K562 (cell line): ENCODE data around the gene CD38. TPM values are rescaled to one million over a fixed set of nuclear protein-coding genes. Genes with fewer than 3 reads are reported as not detected.

Source experiments
- ATAC-seq: fragments of 200-7000 bp; cut with Tn5 transposase; 3 replicates; pipeline ENCODE4 v1.9.1; 2020; ENCODE audit warnings: moderate library complexity
- BruUV-seq: library from RNA; stranded (reverse); fragments of 400-500 nt; replicated peaks from 2 replicates; lab custom pipeline; 2021; lab: Mats Ljungman, UMichigan
- CTCF ChIA-PET: fragments of 300-600 bp; formaldehyde crosslinking; extraction: SDS; loops from one replicate; lab custom pipeline; 2021; ENCODE audit warnings: low intra/inter-chr PET ratio; lab: Yijun Ruan, JAX
- POLR2A ChIA-PET: fragments of 300-600, 350-650 bp; sonication (Branson Sonifier 250); formaldehyde crosslinking; extraction: SDS; loops from one replicate; lab custom pipeline; 2021; ENCODE audit warnings: antibody characterized with exemption, inconsistent platforms; lab: Yijun Ruan, JAX
- DNase-seq, 4 experiments: peaks; one replicate each; pipeline versions ENCODE4 v3.0.0 to v3.0.0-alpha.2; 2011 to 2018; ENCODE audit warnings: low spot score in 3 of 4, mixed read lengths in 3 of 4; ENCODE audit errors: extremely low read depth in 1 of 4
- FAIRE-seq: peaks from 2 replicates; lab custom pipeline; 2011; peaks lifted over from hg19 to GRCh38; lab: Jason Lieb, UNC
- H2AFZ ChIP-seq: 2 replicates; pipeline ENCODE4 v1.6.0; 2011; ENCODE audit warnings: low read depth, low read length, control low read depth, inconsistent platforms
- H3K27ac ChIP-seq: fragments of 200-600 bp; 3 replicates; pipeline ENCODE4 v1.8.0; 2011; ENCODE audit warnings: low read depth, mild to moderate bottlenecking, control low read depth, inconsistent platforms, low read length, moderate library complexity, mixed read lengths; ENCODE audit errors: extremely low read depth
- H3K27me3 ChIP-seq, 2 experiments: fragments of 300-600 bp in 1 of 2; 2 replicates in 1 of 2; 3 replicates in 1 of 2; pipeline versions ENCODE4 v1.6.0 to v1.8.0; 2011; ENCODE audit warnings: inconsistent platforms in 2 of 2, low read length in 2 of 2, mild to moderate bottlenecking in 1 of 2, mixed read lengths in 1 of 2, moderate library complexity in 1 of 2; ENCODE audit not compliant: control insufficient read depth in 2 of 2, insufficient read depth in 2 of 2
- H3K36me3 ChIP-seq: fragments of 300-600 bp; 3 replicates; pipeline ENCODE4 v1.8.0; 2011; ENCODE audit warnings: mild to moderate bottlenecking, low read length, inconsistent platforms; ENCODE audit not compliant: control insufficient read depth, insufficient read depth
- H3K4me1 ChIP-seq, 2 experiments: fragments of 200-600 bp in 1 of 2; replicated peaks in 1 of 2; 2 replicates in 1 of 2; 3 replicates in 1 of 2; pipeline versions ENCODE4 v1.5.1 to v1.8.0; 2011; ENCODE audit warnings: inconsistent platforms in 2 of 2, low read length in 2 of 2, mild to moderate bottlenecking in 1 of 2, mixed read lengths in 1 of 2, moderate library complexity in 1 of 2; ENCODE audit not compliant: control insufficient read depth in 2 of 2, insufficient read depth in 2 of 2
- H3K4me2 ChIP-seq: 2 replicates; pipeline ENCODE4 v1.6.1; 2011; ENCODE audit warnings: low read length, control low read depth, inconsistent platforms, mixed read lengths; ENCODE audit not compliant: insufficient read depth
- H3K4me3 ChIP-seq: fragments of 200-600 bp; sonication (generic), shearing (Covaris generic); 2 replicates; pipeline ENCODE4 v1.5.1; 2016; ENCODE audit warnings: control low read depth, inconsistent platforms
- H3K79me2 ChIP-seq: fragments of 200-600 bp; 3 replicates; pipeline ENCODE4 v1.8.0; 2011; ENCODE audit warnings: low read length, inconsistent platforms; ENCODE audit not compliant: control insufficient read depth, insufficient read depth
- H3K9ac ChIP-seq, 2 experiments: 2 replicates each; pipeline versions ENCODE4 v1.6.0 to v1.6.1; 2011; ENCODE audit warnings: low read depth in 2 of 2, low read length in 2 of 2, control low read depth in 1 of 2, inconsistent platforms in 1 of 2, mild to moderate bottlenecking in 1 of 2, mixed read lengths in 1 of 2; ENCODE audit not compliant: insufficient read depth in 1 of 2
- H3K9me1 ChIP-seq: one replicate; pipeline ENCODE4 v1.6.0; 2011; ENCODE audit warnings: inconsistent platforms, mild to moderate bottlenecking, low read length, moderate library complexity; ENCODE audit not compliant: control insufficient read depth, insufficient read depth
- H3K9me3 ChIP-seq: replicated peaks from 2 replicates; pipeline ENCODE4 v1.5.1; 2011; ENCODE audit warnings: low read depth, low read length, inconsistent platforms; ENCODE audit not compliant: control insufficient read depth, insufficient read depth
- H4K20me1 ChIP-seq: replicated peaks from 2 replicates; pipeline ENCODE4 v1.6.1; 2011; ENCODE audit warnings: low read length, inconsistent platforms, mixed read lengths; ENCODE audit not compliant: control insufficient read depth, insufficient read depth
- JUND ChIP-seq, 2 experiments: IDR thresholded peaks; 2 replicates in 1 of 2; 3 replicates in 1 of 2; pipeline ENCODE4 v1.6.1; 2011; ENCODE audit warnings: borderline replicate concordance in 2 of 2, low read depth in 2 of 2, low read length in 2 of 2, improper control_type of control experiment in 1 of 2, missing biosample characterization in 1 of 2, missing genetic modification characterization in 1 of 2, missing genetic modification reagents in 1 of 2
- MCM3 ChIP-seq: fragments of 450-650 bp; IDR thresholded peaks from 2 replicates; pipeline ENCODE4 v1.6.1; 2016
- MED1 ChIP-seq: sonication (generic); formaldehyde crosslinking; IDR thresholded peaks from 2 replicates; pipeline ENCODE4 v1.8.1; 2023; ENCODE audit warnings: missing genetic modification reagents, borderline replicate concordance
- NCOA2 ChIP-seq, 2 experiments: fragments of 450-650 bp; IDR thresholded peaks; 2 replicates each; pipeline ENCODE4 v1.6.1; 2018; ENCODE audit warnings: mild to moderate bottlenecking in 2 of 2, moderate library complexity in 1 of 2; ENCODE audit not compliant: partially characterized antibody in 2 of 2
- POLR2B ChIP-seq: fragments of 450-650 bp; IDR thresholded peaks from 2 replicates; pipeline ENCODE4 v1.6.1; 2018; ENCODE audit warnings: low read depth; ENCODE audit not compliant: partially characterized antibody
- POLR2H ChIP-seq: IDR thresholded peaks from 2 replicates; pipeline ENCODE4 v1.6.1; 2016; ENCODE audit warnings: missing genetic modification characterization, low read depth, mild to moderate bottlenecking, control low read depth, missing compliant biosample characterization, moderate library complexity
- RBFOX2 ChIP-seq: fragments of 200-400 bp; formaldehyde crosslinking; IDR thresholded peaks from 2 replicates; pipeline ENCODE4 v1.6.1; 2017; ENCODE audit warnings: low read depth, mild to moderate bottlenecking, low read length, moderate library complexity
- XRCC4 ChIP-seq: IDR thresholded peaks from one replicate; pipeline ENCODE4 v1.6.1; 2011; ENCODE audit not compliant: insufficient read depth, insufficient read length; ENCODE audit errors: extremely low read depth
- ZNF175 ChIP-seq: fragments of 200-800 bp; sonication (Bioruptor generic); IDR thresholded peaks from 2 replicates; pipeline ENCODE4 v1.6.1; 2016; ENCODE audit warnings: low read depth, mild to moderate bottlenecking, missing genetic modification characterization, missing compliant biosample characterization
- ZNF408 ChIP-seq: fragments of 250-450 bp; sonication (Bioruptor Pico); IDR thresholded peaks from 2 replicates; pipeline ENCODE4 v1.4.0; 2020; ENCODE audit warnings: low read depth, mild to moderate bottlenecking, moderate library complexity
- ZSCAN29 ChIP-seq: fragments of 450-650 bp; IDR thresholded peaks from 2 replicates; pipeline ENCODE4 v1.6.1; 2017
- WGBS: fragments of 100-300 bp; shearing (Covaris generic); methylation state at CpG from one replicate; pipeline ENCODE4 v1.1.6; 2016; ENCODE audit warnings: low coverage, mixed read lengths; ENCODE audit not compliant: insufficient coverage; ENCODE audit errors: missing lambda C conversion rate; 5-methylcytosine and 5-hydroxymethylcytosine counted together
- in situ Hi-C: fragments of 300-500 bp; cut with MboI; formaldehyde crosslinking; loops from 4 replicates; pipeline ENCODE4 v1.15.0; 2018; ENCODE audit warnings: inconsistent platforms, mixed read lengths
- intact Hi-C: fragments of 100-400 bp; cut with micrococcal nuclease; formaldehyde crosslinking; loops from 2 replicates; pipeline ENCODE4 v1.14.2; 2022
- polyA plus RNA-seq, 8 experiments: library from polyadenylated mRNA; depleted of rRNA in 4 of 8; stranded (reverse) in 5 of 8; unstranded in 3 of 8; fragments of >200 nt; fragmentation: Nextera tagmentation in 2 of 8; fragmentation: Illumina TruSeq in 1 of 8; extraction: Ambion mirVana in 2 of 8; extraction: Trizol in 1 of 8; gene quantifications; 2 replicates each; pipeline versions ENCODE4 v1.2.1 to v1.2.3, GENCODE V29; 2011 to 2014; ENCODE audit warnings: inconsistent platforms in 1 of 8, missing spikeins in 1 of 8
- total RNA-seq, 7 experiments: library from RNA; depleted of rRNA in 6 of 7; stranded (reverse); fragments of >200 nt in 6 of 7; fragmentation: Illumina TruSeq in 2 of 7; extraction: Trizol in 2 of 7; gene quantifications; 2 replicates each; pipeline versions ENCODE4 v1.2.1 to v1.2.3, GENCODE V29; 2011 to 2021; ENCODE audit warnings: low replicate concordance in 1 of 7
- TF ChIP-seq, protein P1 (sequence below): fragments of 250-450 bp; sonication (Bioruptor Pico); IDR thresholded peaks from 2 replicates; pipeline ENCODE4 v1.8.0; 2021; ENCODE audit warnings: borderline replicate concordance, mild to moderate bottlenecking, moderate library complexity; ENCODE audit not compliant: poor library complexity, severe bottlenecking

Gene CD38
- total and polyA plus RNA-seq, 9 of the 15 experiments (the other 6 are each of a cell fraction or from before 2014, with no cell fraction given): 0.04 to 0.06 (median 0.04) TPM; not detected in 5

DNA sequence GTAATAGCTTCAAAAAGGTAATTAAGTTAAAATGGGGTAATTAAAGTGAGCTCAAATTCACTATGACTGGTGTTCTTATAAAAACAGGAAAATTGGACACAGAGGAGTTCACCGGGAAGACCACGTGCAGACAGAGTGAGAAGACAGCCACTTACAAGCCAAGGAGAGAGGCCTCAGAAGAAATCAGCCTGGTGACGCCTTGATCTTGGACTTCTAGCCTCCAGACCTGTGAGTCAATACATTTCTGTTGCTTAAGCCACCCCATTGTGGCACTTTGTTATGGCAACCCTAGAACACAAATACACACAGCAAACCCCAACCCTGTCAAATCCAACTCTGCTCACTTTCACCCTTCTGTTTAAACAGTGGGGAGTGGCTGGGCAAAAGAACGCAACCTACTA is 4.1 kb upstream of the CD38 start:
- TF ChIP-seq POLR2H (tag) (no peak), XRCC4 (no peak), RBFOX2 (no peak), NCOA2 (IDR thresholded peaks at IDR 0.05; ENCODE audit: partially characterized antibody in 2 of 2) (no peak), MED1 (no peak), ZNF408 (no peak), JUND (IDR thresholded peaks at IDR 0.05; ENCODE audit: borderline replicate concordance, low read depth, low read length) (no peak), JUND (tag; IDR thresholded peaks at IDR 0.05; ENCODE audit: borderline replicate concordance, low read depth, low read length) (no peak), MCM3 (no peak), ZNF175 (CRISPR knock-in tag) (no peak), ZSCAN29 (no peak), POLR2B (no peak)
- TF ChIP-seq, protein P1, sequence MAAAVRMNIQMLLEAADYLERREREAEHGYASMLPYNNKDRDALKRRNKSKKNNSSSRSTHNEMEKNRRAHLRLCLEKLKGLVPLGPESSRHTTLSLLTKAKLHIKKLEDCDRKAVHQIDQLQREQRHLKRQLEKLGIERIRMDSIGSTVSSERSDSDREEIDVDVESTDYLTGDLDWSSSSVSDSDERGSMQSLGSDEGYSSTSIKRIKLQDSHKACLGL (CRISPR knock-in tag): no peak
- TF ChIP-seq, all 486 proteins: peak for 0
- Histone ChIP-seq H3K27ac (no peak overlapping the region), H4K20me1 (no peaks in the 10 kb centered on the region), H3K4me2 (no peak overlapping the region), H3K9me3 (no peaks in the 10 kb centered on the region), H3K4me3 (no peak overlapping the region), H3K79me2 (no peaks in the 10 kb centered on the region), H3K9me1 (no peaks in the 10 kb centered on the region), H3K4me1 (peaks cover 0 to 8% of the 10 kb centered on the region in 2 experiments; a peak in 2 of 5 replicates), H3K9ac (no peak overlapping the region), H3K36me3 (no peaks in the 10 kb centered on the region), H2AFZ (no peak overlapping the region), H3K27me3 (peaks cover 23 to 27% of the 10 kb centered on the region in 2 experiments)
- 0% methylated on average over 4 of the region's 4 CpGs for WGBS
- CTCF ChIA-PET: no interaction called here
- FAIRE-seq (no peak), ATAC-seq (no peak), DNase-seq (no peak)
- in situ Hi-C loops (no loop called here), intact Hi-C loops (no loop called here)
- BruUV-seq: no TSS peak
- POLR2A ChIA-PET: no interaction called here
